HFFc6 (cell line): ENCODE measurements around the gene VAMP3. TPM values are rescaled to one million over a fixed set of nuclear protein-coding genes. Genes with fewer than 3 reads are reported as not detected.

Experiments
- DNase-seq: peaks from one replicate; pipeline ENCODE4 v3.0.0-alpha.2; 2018
- H3K27ac Mint-ChIP-seq: 2 replicates; pipeline ENCODE4 v1.8.0; 2020; ENCODE audit warnings: mild to moderate bottlenecking, mixed read lengths
- H3K27me3 Mint-ChIP-seq: 2 replicates; pipeline ENCODE4 v1.8.0; 2021; ENCODE audit warnings: mild to moderate bottlenecking, moderate library complexity, mixed read lengths; ENCODE audit not compliant: insufficient read depth
- H3K36me3 Mint-ChIP-seq: 2 replicates; pipeline ENCODE4 v1.8.0; 2021; ENCODE audit warnings: low read depth, mixed read lengths
- H3K4me1 Mint-ChIP-seq: 2 replicates; pipeline ENCODE4 v1.8.0; 2020; ENCODE audit warnings: low read depth, mixed read lengths
- H3K4me3 Mint-ChIP-seq: 2 replicates; pipeline ENCODE4 v1.8.0; 2020; ENCODE audit warnings: mild to moderate bottlenecking, moderate library complexity, mixed read lengths
- H3K9me3 Mint-ChIP-seq: 2 replicates; pipeline ENCODE4 v1.8.0; 2020; ENCODE audit warnings: mild to moderate bottlenecking, mixed read lengths
- CTCF ChIP-seq: fragments of 200-600 bp; sonication (generic); IDR thresholded peaks from 2 replicates; pipeline ENCODE4 v1.5.0; 2021; ENCODE audit warnings: antibody characterized with exemption, mild to moderate bottlenecking
- total RNA-seq, 6 experiments: library from RNA; stranded (reverse); fragmentation: NEBNext Ultra II Directional; extraction: Animal tissue kit (Norgen Biotek cat#: 25700); gene quantifications; 2 replicates in 1 of 6; 3 replicates in 5 of 6; pipeline ENCODE4 v1.2.3, GENCODE V29; 2021

Gene VAMP3
- total RNA-seq, 6 experiments from 2014 or later, result 138 to 179 (median 163) TPM

- Mint-ChIP-seq H3K4me3 (no peak overlapping the region), H3K36me3 (no peaks in the 10 kb centered on the region), H3K27me3 (peaks cover 51% of the 10 kb centered on the region), H3K4me1 (no peaks in the 10 kb centered on the region), H3K27ac (no peak overlapping the region), H3K9me3 (no peaks in the 10 kb centered on the region)
- no peak for DNase-seq
- no peak for TF ChIP-seq CTCF
Measured at GRCh38 chr1:7729761-7730160, 41.3 kb upstream of the VAMP3 start.

- no peak overlapping the region for H3K27ac Mint-ChIP-seq
- H3K4me1 Mint-ChIP-seq, result no peaks in the 10 kb centered on the region
- no peak overlapping the region for H3K4me3 Mint-ChIP-seq
- H3K27me3 Mint-ChIP-seq, result peaks cover 63% of the 10 kb centered on the region
- no peak for TF ChIP-seq CTCF
- H3K9me3 Mint-ChIP-seq, result no peaks in the 10 kb centered on the region
- H3K36me3 Mint-ChIP-seq, result no peaks in the 10 kb centered on the region
- no peak for DNase-seq
Measured at GRCh38 chr1:7732331-7732730, 38.8 kb upstream of the VAMP3 start.

- TF ChIP-seq CTCF, result no peak
- no peak overlapping the region for H3K4me3 Mint-ChIP-seq
- no peaks in the 10 kb centered on the region for H3K36me3 Mint-ChIP-seq
- H3K9me3 Mint-ChIP-seq, result no peaks in the 10 kb centered on the region
- H3K4me1 Mint-ChIP-seq, result no peaks in the 10 kb centered on the region
- peaks cover 69% of the 10 kb centered on the region for H3K27me3 Mint-ChIP-seq
- no peak overlapping the region for H3K27ac Mint-ChIP-seq
- no peak for DNase-seq
Measured at GRCh38 chr1:7733276-7733675, 37.8 kb upstream of the VAMP3 start.

- Mint-ChIP-seq H3K36me3 (no peaks in the 10 kb centered on the region), H3K4me1 (no peaks in the 10 kb centered on the region), H3K27ac (no peak overlapping the region), H3K27me3 (peaks cover 56% of the 10 kb centered on the region), H3K4me3 (no peak overlapping the region), H3K9me3 (no peaks in the 10 kb centered on the region)
- no peak for DNase-seq
- TF ChIP-seq CTCF, result no peak
Measured at GRCh38 chr1:7738044-7738443, 33.1 kb upstream of the VAMP3 start.

GRCh38 chr1:7743346-7743745 lies 27.8 kb upstream of the VAMP3 start:
- TF ChIP-seq CTCF, result no peak
- no peak for DNase-seq
- Mint-ChIP-seq H3K9me3 (no peaks in the 10 kb centered on the region), H3K36me3 (no peaks in the 10 kb centered on the region), H3K4me3 (no peak overlapping the region), H3K4me1 (no peaks in the 10 kb centered on the region), H3K27ac (no peak overlapping the region), H3K27me3 (peaks cover 44% of the 10 kb centered on the region)

- Mint-ChIP-seq H3K27ac (no peak overlapping the region), H3K4me3 (no peak overlapping the region), H3K27me3 (peaks cover 43% of the 10 kb centered on the region), H3K36me3 (no peaks in the 10 kb centered on the region), H3K4me1 (no peaks in the 10 kb centered on the region), H3K9me3 (no peaks in the 10 kb centered on the region)
- TF ChIP-seq CTCF, result no peak
- DNase-seq, result no peak
Measured at GRCh38 chr1:7744882-7745281, 26.2 kb upstream of the VAMP3 start.
